Measurements from ENCODE around the gene KCNH4. TPM values are rescaled to one million over a fixed set of nuclear protein-coding genes. Genes with fewer than 3 reads are reported as not detected.
A peak's percentile ranks its signal among the peaks of the same experiment; 100 is the strongest.

The KCNH4 gene
- total and polyA plus RNA-seq, 2 of the 13 experiments (the other 11 are each of a cell fraction or from before 2014, with no cell fraction given), result 0.01 to 0.09 TPM

DNA sequence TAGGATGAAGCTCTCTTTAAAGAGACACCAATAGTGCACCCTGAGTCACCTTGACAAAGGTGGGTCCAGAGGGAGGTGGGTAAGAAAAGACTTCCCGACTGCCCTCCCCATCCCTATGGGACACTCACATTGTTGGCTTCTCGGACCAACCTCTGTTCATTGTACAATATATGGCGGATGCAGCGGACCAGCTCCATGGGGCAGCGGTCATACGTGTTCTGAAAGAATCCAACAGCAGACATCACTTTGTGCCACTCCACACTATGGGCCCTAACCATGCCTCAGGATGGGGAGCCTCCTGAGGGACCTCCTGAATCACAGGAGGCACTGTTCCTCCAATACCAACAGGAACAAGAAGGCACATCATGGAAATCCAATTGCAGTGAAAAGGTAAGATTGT is 43.7 kb upstream of the KCNH4 start (continued):
- TF ChIP-seq ZBTB20 (CRISPR knock-in tag; IDR thresholded peaks at IDR 0.05; ENCODE audit: borderline replicate concordance, low read depth), result no peak

DNA sequence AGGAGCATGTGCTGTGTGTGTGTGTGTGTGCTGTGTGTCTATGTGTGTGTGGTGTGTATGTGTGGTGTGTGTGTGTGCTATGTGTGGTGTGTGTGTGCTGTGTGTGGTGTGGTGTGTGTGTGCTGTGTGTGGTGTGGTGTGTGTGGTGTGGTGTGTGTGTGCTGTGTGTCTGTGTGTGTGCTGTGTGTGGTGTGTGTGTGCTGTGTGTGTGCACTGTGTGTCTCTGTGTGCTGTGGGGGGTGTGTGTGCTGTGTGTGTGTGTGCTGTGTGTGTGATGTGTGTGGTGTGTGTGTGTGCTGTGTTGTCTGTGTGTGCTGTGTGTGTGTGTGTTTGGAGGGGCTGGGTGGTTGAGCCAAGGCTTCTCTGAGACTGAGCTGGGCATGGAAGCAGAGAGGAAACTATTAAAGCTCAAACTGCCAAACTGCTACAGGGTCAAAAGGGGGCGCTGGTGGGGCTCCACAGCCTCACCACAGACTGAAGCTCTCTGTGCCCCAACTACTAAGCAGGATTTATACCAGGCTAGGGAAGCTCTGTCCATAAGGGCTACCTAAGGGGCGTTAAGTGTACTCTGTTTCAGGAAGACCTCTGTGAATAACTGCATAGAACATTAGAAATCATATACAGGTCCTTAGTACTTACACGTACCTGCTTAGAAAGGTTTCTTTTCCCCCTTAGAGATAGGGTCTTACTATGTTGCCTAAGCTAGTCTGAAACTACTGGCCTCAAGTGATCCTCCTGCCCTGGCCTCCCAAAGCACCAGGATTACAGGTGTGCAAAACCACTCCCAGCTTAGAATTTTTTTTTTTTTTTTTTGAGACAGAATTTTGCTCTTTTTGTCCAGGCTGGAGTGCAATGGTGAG is 41.2 kb upstream of the KCNH4 start:
- H3K4me3 ChIP-seq (replicated peaks in 1 of 3; ENCODE audit: insufficient read depth in 1 of 3, low read depth in 2 of 3, low read length in 3 of 3), result no peak overlapping the region
- WGBS (ENCODE audit: low lambda C conversion rate), result 58% methylated on average over 3 of the region's 3 CpGs
- H3K79me2 ChIP-seq (ENCODE audit: insufficient read depth, low read length), result no peaks in the 10 kb centered on the region
- no peak for TF ChIP-seq CBFB (CRISPR knock-in tag; IDR thresholded peaks at IDR 0.05)
- TF ChIP-seq ZBTB38 (CRISPR knock-in tag; IDR thresholded peaks at IDR 0.05), result 0 out of 2 replicates have a peak, but pooled peaks have one; percentile 42
- TF ChIP-seq STAG1 (CRISPR knock-in tag; IDR thresholded peaks at IDR 0.05), result peak; percentile 73
- TF ChIP-seq JUNB (CRISPR knock-in tag; IDR thresholded peaks at IDR 0.05; ENCODE audit: borderline replicate concordance), result peak; percentile 27; the same call in 1 of the 2 replicates
- no peak for TF ChIP-seq ZSCAN21 (CRISPR knock-in tag; IDR thresholded peaks at IDR 0.05; ENCODE audit: borderline replicate concordance)
- no peak for TF ChIP-seq IKZF5 (CRISPR knock-in tag; IDR thresholded peaks at IDR 0.05)
- TF ChIP-seq, protein P1, sequence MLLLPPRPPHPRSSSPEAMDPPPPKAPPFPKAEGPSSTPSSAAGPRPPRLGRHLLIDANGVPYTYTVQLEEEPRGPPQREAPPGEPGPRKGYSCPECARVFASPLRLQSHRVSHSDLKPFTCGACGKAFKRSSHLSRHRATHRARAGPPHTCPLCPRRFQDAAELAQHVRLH (CRISPR knock-in tag; IDR thresholded peaks at IDR 0.05; ENCODE audit: borderline replicate concordance, low read depth), result no peak
- peak; percentile 86 for TF ChIP-seq HNRNPL (IDR thresholded peaks at IDR 0.05; ENCODE audit: low read depth, low read length)
- TF ChIP-seq ZNF550 (CRISPR knock-in tag; IDR thresholded peaks at IDR 0.05; ENCODE audit: borderline replicate concordance), result no peak
- TF ChIP-seq ZNF24 (IDR thresholded peaks at IDR 0.05), result no peak
- TF ChIP-seq ZNF292 (CRISPR knock-in tag; IDR thresholded peaks at IDR 0.05; ENCODE audit: borderline replicate concordance, low read depth), result peak; percentile 18; the same call in 1 of the 2 replicates
- peak; percentile 74; the same call in 1 of the 2 replicates for TF ChIP-seq HOXA7 (CRISPR knock-in tag; IDR thresholded peaks at IDR 0.05)
- no peak for TF ChIP-seq ZNF672 (CRISPR knock-in tag; IDR thresholded peaks at IDR 0.05)
- TF ChIP-seq IRX3 (CRISPR knock-in tag; IDR thresholded peaks at IDR 0.05; ENCODE audit: borderline replicate concordance, low read depth), result no peak
- peak; percentile 16; the same call in 1 of the 2 replicates for TF ChIP-seq MNT (IDR thresholded peaks at IDR 0.05)
- TF ChIP-seq ZNF136 (CRISPR knock-in tag; IDR thresholded peaks at IDR 0.05; ENCODE audit: low read depth), result no peak
- TF ChIP-seq, protein P2, sequence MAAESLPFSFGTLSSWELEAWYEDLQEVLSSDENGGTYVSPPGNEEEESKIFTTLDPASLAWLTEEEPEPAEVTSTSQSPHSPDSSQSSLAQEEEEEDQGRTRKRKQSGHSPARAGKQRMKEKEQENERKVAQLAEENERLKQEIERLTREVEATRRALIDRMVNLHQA (CRISPR knock-in tag; IDR thresholded peaks at IDR 0.05), result no peak
- TF ChIP-seq ZMYM3 (CRISPR knock-in tag; IDR thresholded peaks at IDR 0.05), result 0 out of 2 replicates have a peak, but pooled peaks have one; percentile 9

More for the DNA sequence above, 41.2 kb upstream of the KCNH4 start:
- Histone ChIP-seq H3K4me2 (ENCODE audit: low read depth, low read length) (no peak overlapping the region), H2AFZ (ENCODE audit: low read length) (no peak overlapping the region), H3K9ac (ENCODE audit: insufficient read depth, low read depth, low read length) (no peak overlapping the region), H3K27me3 (ENCODE audit: control insufficient read depth in 1 of 2, insufficient read depth in 2 of 2, low read length in 2 of 2) (no peaks in the 10 kb centered on the region), H3K36me3 (replicated peaks in 1 of 2; ENCODE audit: control insufficient read depth in 1 of 2, insufficient read depth in 2 of 2, low read length in 2 of 2) (peaks cover 20 to 29% of the 10 kb centered on the region in 2 experiments; a peak in 4 of 5 replicates), H3K4me1 (ENCODE audit: insufficient read depth, low read length) (no peaks in the 10 kb centered on the region), H4K20me1 (ENCODE audit: insufficient read depth, low read length) (no peaks in the 10 kb centered on the region), H3K27ac (ENCODE audit: extremely low read length, insufficient read depth, low read length) (no peak overlapping the region), H3K9me3 (ENCODE audit: low read length) (no peaks in the 10 kb centered on the region)
- ChIA-PET CTCF (ENCODE audit: low intra/inter-chr PET ratio, low total read pairs) (interaction anchor here (1.2 to 1.7 kb wide), 3 partner anchors 29 to 184 kb away, joined by 4 to 8 read pairs (median 5); no protein-coding TSS in a partner anchor), POLR2A (interaction anchor here (0.6 to 1.5 kb wide), 7 partner anchors 26 to 185 kb away, joined by 3 to 4 read pairs (median 3); partner anchors contain the start of genes GHDC and STAT3)
- DNase-seq (ENCODE audit: low spot score) (peak; percentile 56), ATAC-seq (peak; percentile 81), FAIRE-seq (peak; percentile 44)
- intact Hi-C loops (cut with micrococcal nuclease; ENCODE audit: unreplicated experiment) (loop anchor here (2.0 to 10.0 kb wide), 2 partner anchors 27 to 63 kb away; partner anchors contain the start of gene STAT5A), in situ Hi-C loops (cut with HindIII; ENCODE audit: extremely low pct_ligation_motif_present, low pct_unique_long_range_greater_than_20kb) (no loop called here)
- no TSS peak for BruUV-seq (replicated peaks)

All from HepG2 (cell line).